Right lobe of liver (tissue), 6 donors: ENCODE results near the gene CCN2. TPM values are rescaled to one million over a fixed set of nuclear protein-coding genes. Genes with fewer than 3 reads are reported as not detected.

ENCODE experiments used
- ATAC-seq, 4 donors: fragments of 200-7000 bp; cut with Tn5 transposase; one replicate each; pipeline ENCODE4 v1.9.1; 2020; ENCODE audit warnings: mild to moderate bottlenecking in 4 of 4, moderate library complexity in 4 of 4
- DNase-seq, 3 donors: peaks; one replicate each; pipeline ENCODE4 v3.0.0-alpha.2; 2020
- H3K27ac ChIP-seq, 3 donors: fragments of 200-600 bp; one replicate each; pipeline ENCODE4 v1.8.0; 2022
- H3K27me3 ChIP-seq, 2 donors: fragments of 200-600 bp; one replicate each; pipeline ENCODE4 v1.8.0; 2022
- H3K36me3 ChIP-seq, 4 donors: fragments of 200-600 bp; sonication (generic) in 1 of 4; one replicate each; pipeline versions ENCODE4 v1.5.1 to v1.8.0; 2017 to 2022; ENCODE audit warnings: control low read depth in 1 of 4
- H3K4me1 ChIP-seq, 4 donors: fragments of 200-600 bp; sonication (generic) in 1 of 4; one replicate each; pipeline versions ENCODE4 v1.5.1 to v1.8.0; 2017 to 2022; ENCODE audit warnings: control low read depth in 1 of 4
- H3K4me3 ChIP-seq, 3 donors: fragments of 200-600 bp; one replicate each; pipeline ENCODE4 v1.8.0; 2022
- H3K9me3 ChIP-seq, 4 donors: fragments of 200-600 bp; sonication (generic) in 1 of 4; one replicate each; pipeline versions ENCODE4 v1.5.1 to v1.8.0; 2017 to 2022; ENCODE audit warnings: control low read depth in 1 of 4
- POLR2A ChIP-seq: fragments of 450-650 bp; IDR thresholded peaks from one replicate; pipeline ENCODE4 v1.6.1; 2017; ENCODE audit warnings: antibody characterized with exemption, mild to moderate bottlenecking
- WGBS: methylation state at CpG from one replicate; pipeline ENCODE4 v1.1.6; 2018; ENCODE audit warnings: low coverage, low lambda C conversion rate; ENCODE audit not compliant: insufficient coverage; ENCODE audit errors: missing lambda C conversion rate; 5-methylcytosine and 5-hydroxymethylcytosine counted together
- intact Hi-C, 2 donors: fragments of 100-400 bp; cut with DNase I; formaldehyde crosslinking; loops; one replicate each; pipeline versions ENCODE4 v1.11.2 to v1.14.1; 2022
- total RNA-seq, 6 experiments: library from RNA; depleted of rRNA in 2 of 6; stranded (reverse); fragments of >200 nt in 2 of 6; fragmentation: NEBNext Ultra II Directional in 3 of 6; extraction: Animal tissue kit (Norgen Biotek cat#: 25700) in 3 of 6; gene quantifications; one replicate each; pipeline versions ENCODE4 v1.1.0 to v1.2.4, GENCODE V29; 2016 to 2023
- TF ChIP-seq, protein P1 (sequence below), 4 donors: fragments of 200-600 bp in 3 of 4; fragments of 450-650 bp in 1 of 4; IDR thresholded peaks; one replicate each; pipeline versions ENCODE4 v1.5.1 to v1.8.0; 2016 to 2022; ENCODE audit warnings: antibody characterized with exemption in 4 of 4, mild to moderate bottlenecking in 2 of 4
- donor health status: DM: no; HTN: yes; CAD: no.
- donor health status: DM: no; HTN: no; CAD: no.
- donor health status: DM: no; HTN: no; CAD: no.
- donor health status: DM: no; HTN: yes; CAD: no.
- donor health status: DM: no; HTN: yes; CAD: no.

Gene CCN2
- total RNA-seq, 6 experiments from 2014 or later: 3.4 to 82.9 (median 54.3) TPM

DNA sequence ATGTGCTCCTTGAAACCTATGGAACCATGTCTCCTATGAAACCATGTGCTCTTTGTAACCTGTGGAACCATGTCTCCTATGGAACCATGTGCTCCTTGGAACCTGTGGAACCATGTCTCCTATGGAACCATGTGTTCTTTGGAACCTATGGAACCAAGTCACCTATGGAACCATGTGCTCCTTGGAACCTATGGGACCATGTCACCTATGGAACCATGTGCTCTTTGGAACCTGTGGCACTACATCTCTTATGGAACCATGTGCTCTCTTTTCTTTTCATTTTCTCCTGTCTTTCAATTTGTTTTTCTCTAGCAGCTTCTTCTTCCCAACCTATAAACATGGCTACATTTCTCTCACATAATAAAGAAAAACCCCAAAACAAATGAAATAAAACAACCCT lies 11.9 kb upstream of the CCN2 start:
- Histone ChIP-seq H3K36me3 (no peaks in the 10 kb centered on the region), H3K27ac (no peak overlapping the region), H3K9me3 (no peaks in the 10 kb centered on the region), H3K4me1 (peaks cover 0 to 23% (median 7%) of the 10 kb centered on the region in 4 donors), H3K4me3 (no peak overlapping the region), H3K27me3 (no peaks in the 10 kb centered on the region)
- DNase-seq (no peak), ATAC-seq (no peak)
- intact Hi-C loops: no loop called here
- TF ChIP-seq POLR2A: no peak
- TF ChIP-seq, protein P1, sequence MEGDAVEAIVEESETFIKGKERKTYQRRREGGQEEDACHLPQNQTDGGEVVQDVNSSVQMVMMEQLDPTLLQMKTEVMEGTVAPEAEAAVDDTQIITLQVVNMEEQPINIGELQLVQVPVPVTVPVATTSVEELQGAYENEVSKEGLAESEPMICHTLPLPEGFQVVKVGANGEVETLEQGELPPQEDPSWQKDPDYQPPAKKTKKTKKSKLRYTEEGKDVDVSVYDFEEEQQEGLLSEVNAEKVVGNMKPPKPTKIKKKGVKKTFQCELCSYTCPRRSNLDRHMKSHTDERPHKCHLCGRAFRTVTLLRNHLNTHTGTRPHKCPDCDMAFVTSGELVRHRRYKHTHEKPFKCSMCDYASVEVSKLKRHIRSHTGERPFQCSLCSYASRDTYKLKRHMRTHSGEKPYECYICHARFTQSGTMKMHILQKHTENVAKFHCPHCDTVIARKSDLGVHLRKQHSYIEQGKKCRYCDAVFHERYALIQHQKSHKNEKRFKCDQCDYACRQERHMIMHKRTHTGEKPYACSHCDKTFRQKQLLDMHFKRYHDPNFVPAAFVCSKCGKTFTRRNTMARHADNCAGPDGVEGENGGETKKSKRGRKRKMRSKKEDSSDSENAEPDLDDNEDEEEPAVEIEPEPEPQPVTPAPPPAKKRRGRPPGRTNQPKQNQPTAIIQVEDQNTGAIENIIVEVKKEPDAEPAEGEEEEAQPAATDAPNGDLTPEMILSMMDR (IDR thresholded peaks at IDR 0.05): no peak

DNA sequence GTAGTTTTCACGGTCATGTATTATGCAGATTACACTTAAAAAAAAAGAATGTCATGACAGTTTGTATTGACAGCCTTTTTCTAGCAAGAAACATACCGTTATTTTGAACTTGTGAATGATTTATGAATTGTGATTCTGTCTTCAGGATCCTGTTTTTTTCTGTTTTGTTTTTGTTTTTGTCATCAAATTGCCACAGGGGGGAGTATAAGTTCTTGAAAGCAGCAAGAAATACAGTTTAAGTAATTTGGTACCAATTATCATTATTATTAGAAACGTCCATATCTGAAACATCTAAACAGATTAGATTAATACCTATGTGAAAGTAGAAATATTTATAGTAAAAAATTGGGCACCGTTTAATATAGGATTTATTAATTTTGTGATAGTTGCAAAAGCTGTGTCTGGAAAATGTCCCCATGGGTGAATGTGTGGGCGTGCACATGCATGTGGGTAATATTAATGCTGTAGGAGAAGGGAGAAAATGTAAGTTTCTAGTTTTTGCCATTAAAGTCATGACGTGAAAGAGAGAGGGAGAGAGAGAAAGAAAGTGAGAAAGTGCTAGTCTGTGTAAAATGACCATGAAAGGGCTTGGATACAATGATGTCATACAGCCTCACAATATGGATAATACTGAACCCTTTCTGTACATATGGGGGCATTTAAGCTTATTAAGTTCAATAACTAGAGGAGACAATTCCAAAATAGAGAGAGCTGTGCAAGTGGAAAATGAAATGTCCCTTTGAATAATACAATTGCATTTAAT lies 9.4 kb upstream of the CCN2 start:
- TF ChIP-seq, protein P1 (IDR thresholded peaks at IDR 0.05): peak; percentile 26 to 47 (median 42)
- no peak for TF ChIP-seq POLR2A
- intact Hi-C loops: no loop called here

DNA sequence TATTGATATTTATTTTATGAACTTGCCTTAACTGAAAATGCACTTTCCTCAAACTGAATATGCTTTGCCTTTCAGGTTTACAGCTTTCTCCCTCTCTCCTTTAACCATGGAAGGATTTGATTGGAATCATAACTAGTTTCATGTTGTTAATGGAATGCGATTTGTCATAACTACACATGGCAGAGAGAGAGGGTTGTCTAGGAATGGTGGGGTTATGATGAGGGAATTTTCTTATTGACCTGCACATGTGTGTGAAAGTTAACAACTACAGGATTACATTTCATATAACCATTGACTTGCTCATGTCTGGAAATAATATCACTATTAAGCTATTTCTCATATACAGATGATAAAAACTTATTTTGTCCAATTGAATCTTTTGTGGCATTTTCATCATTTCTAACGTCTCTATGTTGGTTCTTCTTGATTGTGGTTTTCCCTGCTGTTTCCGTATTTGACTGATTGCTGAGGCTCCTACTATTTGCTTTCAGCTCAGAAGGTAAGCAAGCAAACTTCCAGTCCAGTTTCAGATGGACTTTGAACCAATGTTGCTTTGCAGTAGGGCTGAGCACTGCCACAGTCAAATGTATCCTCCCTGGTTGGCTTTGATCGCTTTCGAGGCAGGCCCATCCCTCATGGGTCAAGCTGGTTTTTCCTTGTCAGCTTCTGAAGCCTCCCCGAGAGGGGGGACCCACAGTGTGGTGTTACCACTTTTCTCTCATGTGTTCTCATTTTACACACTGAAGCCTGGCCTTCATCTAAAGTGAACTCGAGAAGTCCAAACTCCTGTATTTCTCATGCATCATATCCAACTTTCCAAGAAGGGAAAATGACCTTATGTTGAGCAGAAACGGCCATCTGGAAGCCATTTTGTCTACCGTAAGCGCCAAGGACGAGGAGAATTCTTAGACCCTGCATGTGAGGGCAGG lies 7.6 kb upstream of the CCN2 start:
- peak; percentile 96 to 99 (median 96) for ATAC-seq
- peak overlapping the region in 2 of 3 donors; percentile 33 to 41 for H3K27ac ChIP-seq

More for the DNA sequence above, 9.4 kb upstream of the CCN2 start:
- 35% methylated on average over 6 of the region's 6 CpGs for WGBS
- no peak for DNase-seq
- H3K36me3 ChIP-seq: no peaks in the 10 kb centered on the region
- H3K9me3 ChIP-seq: no peaks in the 10 kb centered on the region
- no peaks in the 10 kb centered on the region for H3K27me3 ChIP-seq
- H3K27ac ChIP-seq: no peak overlapping the region
- no peak for ATAC-seq
- peaks cover 0 to 24% (median 7%) of the 10 kb centered on the region in 4 donors for H3K4me1 ChIP-seq
- no peak overlapping the region for H3K4me3 ChIP-seq

DNA sequence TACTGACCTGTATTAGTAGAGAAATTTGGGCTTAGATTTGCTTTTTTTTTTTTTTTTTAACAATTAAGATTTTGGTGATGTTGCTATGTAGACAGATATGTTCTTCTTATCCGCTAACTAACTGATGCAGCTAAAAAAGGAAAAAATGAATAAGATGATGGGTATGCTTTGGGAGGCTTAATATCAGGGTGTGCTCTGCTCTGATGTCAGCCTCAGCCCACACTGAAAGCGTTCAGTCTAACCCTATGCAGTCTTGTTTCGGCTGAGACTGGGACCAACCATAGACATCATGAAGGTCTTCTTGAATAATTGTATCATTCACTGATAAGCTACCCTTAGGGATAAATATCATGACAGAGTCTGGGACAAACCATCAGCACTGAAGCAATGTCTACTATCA lies 6.9 kb upstream of the CCN2 start:
- H3K27ac ChIP-seq: peak overlapping the region in 2 of 3 donors; percentile 33 to 41
- DNase-seq: no peak
- H3K4me1 ChIP-seq: peaks cover 0 to 24% (median 7%) of the 10 kb centered on the region in 4 donors
- H3K9me3 ChIP-seq: no peaks in the 10 kb centered on the region
- ATAC-seq: no peak
- WGBS: 97% methylated on average over 3 of the region's 3 CpGs
- H3K36me3 ChIP-seq: no peaks in the 10 kb centered on the region
- TF ChIP-seq, protein P1 (IDR thresholded peaks at IDR 0.05): no peak
- TF ChIP-seq POLR2A: no peak
- intact Hi-C loops: no loop called here
- no peaks in the 10 kb centered on the region for H3K27me3 ChIP-seq
- no peak overlapping the region for H3K4me3 ChIP-seq

More for the DNA sequence above, 7.6 kb upstream of the CCN2 start:
- no peaks in the 10 kb centered on the region for H3K9me3 ChIP-seq
- H3K36me3 ChIP-seq: no peaks in the 10 kb centered on the region
- H3K4me3 ChIP-seq: no peak overlapping the region
- H3K4me1 ChIP-seq: peaks cover 0 to 24% (median 7%) of the 10 kb centered on the region in 4 donors
- intact Hi-C loops: no loop called here
- no peak for TF ChIP-seq POLR2A
- TF ChIP-seq, protein P1 (IDR thresholded peaks at IDR 0.05): no peak
- 55% methylated on average over 9 of the region's 11 CpGs for WGBS
- H3K27me3 ChIP-seq: no peaks in the 10 kb centered on the region
- DNase-seq: peak in 2 of 3 donors; percentile 21 to 65
